Prostate gland (tissue), 2 donors: ENCODE results near the gene PCDHGA1. TPM values are rescaled to one million over a fixed set of nuclear protein-coding genes. Genes with fewer than 3 reads are reported as not detected.

Experiments
- DNase-seq: peaks from one replicate; pipeline ENCODE4 v3.0.0-alpha.2; 2019; ENCODE audit warnings: low spot score
- H3K27ac ChIP-seq, 2 donors: fragments of 200-600 bp; sonication (generic); 2 replicates each; pipeline ENCODE4 v1.5.1; 2017 to 2019
- H3K27me3 ChIP-seq: fragments of 200-600 bp; sonication (generic); replicated peaks from 2 replicates; pipeline ENCODE4 v1.5.1; 2019; ENCODE audit not compliant: insufficient read depth
- H3K36me3 ChIP-seq, 2 donors: fragments of 200-600 bp; sonication (generic); 1 replicate in 1 of 2; 2 replicates in 1 of 2; pipeline versions ENCODE4 v1.5.1 to v1.8.1; 2017 to 2019
- H3K4me1 ChIP-seq: fragments of 200-600 bp; sonication (generic); replicated peaks from 2 replicates; pipeline ENCODE4 v1.5.1; 2019
- H3K4me3 ChIP-seq, 2 donors: fragments of 200-600 bp; sonication (generic); 2 replicates each; pipeline ENCODE4 v1.5.1; 2017 to 2019
- H3K9me3 ChIP-seq: fragments of 200-600 bp; sonication (generic); 2 replicates; pipeline ENCODE4 v1.5.1; 2017
- CTCF ChIP-seq, 4 experiments: fragments of 200-600 bp in 2 of 4; fragments of 450-650 bp in 2 of 4; sonication (generic) in 2 of 4; IDR thresholded peaks; 1 replicate in 3 of 4; 2 replicates in 1 of 4; pipeline ENCODE4 v1.5.1; 2016 to 2019; ENCODE audit warnings: antibody characterized with exemption in 4 of 4, mild to moderate bottlenecking in 2 of 4, moderate library complexity in 2 of 4
- POLR2A ChIP-seq: fragments of 450-650 bp; IDR thresholded peaks from one replicate; pipeline ENCODE4 v1.6.1; 2016; ENCODE audit warnings: antibody characterized with exemption, mild to moderate bottlenecking
- POLR2AphosphoS5 ChIP-seq: sonication (generic); formaldehyde crosslinking; IDR thresholded peaks from one replicate; pipeline ENCODE4 v1.6.1; 2017; ENCODE audit warnings: antibody characterized with exemption
- WGBS: methylation state at CpG from one replicate; pipeline ENCODE4 v1.1.5; 2018; 5-methylcytosine and 5-hydroxymethylcytosine counted together
- intact Hi-C: fragments of 100-400 bp; cut with DNase I; formaldehyde crosslinking; loops from one replicate; pipeline ENCODE4 v1.14.2; 2022
- total RNA-seq, 2 donors: library from RNA; depleted of rRNA; stranded (reverse); fragments of >200 nt; gene quantifications; one replicate each; pipeline ENCODE4 v1.1.0, GENCODE V29; 2016

The PCDHGA1 gene
- total RNA-seq, 2 donors from 2014 or later, result 0.64 to 4.8 TPM

- no peaks in the 10 kb centered on the region for H3K27me3 ChIP-seq
- DNase-seq, result no peak
- no peaks in the 10 kb centered on the region for H3K36me3 ChIP-seq
- H3K27ac ChIP-seq, result no peak overlapping the region
- TF ChIP-seq POLR2AphosphoS5 (no peak), POLR2A (no peak), CTCF (IDR thresholded peaks at IDR 0.05) (no peak)
- H3K4me3 ChIP-seq, result no peak overlapping the region
- 77% methylated on average over 68 of the region's 68 CpGs for WGBS
- intact Hi-C loops, result no loop called here
- no peaks in the 10 kb centered on the region for H3K9me3 ChIP-seq
- H3K4me1 ChIP-seq, result no peaks in the 10 kb centered on the region
Measured at GRCh38 chr5:141492168-141492885, 162.0 kb downstream of the PCDHGA1 start.

- Histone ChIP-seq H3K9me3 (no peaks in the 10 kb centered on the region), H3K36me3 (no peaks in the 10 kb centered on the region), H3K27ac (no peak overlapping the region), H3K27me3 (no peaks in the 10 kb centered on the region), H3K4me1 (no peaks in the 10 kb centered on the region), H3K4me3 (no peak overlapping the region)
- intact Hi-C loops, result no loop called here
- no peak for DNase-seq
- 47% methylated on average over 10 of the region's 10 CpGs for WGBS
- TF ChIP-seq CTCF (IDR thresholded peaks at IDR 0.05) (no peak), POLR2A (no peak), POLR2AphosphoS5 (no peak)
Measured at GRCh38 chr5:141493500-141494422, 163.4 kb downstream of the PCDHGA1 start.

GRCh38 chr5:141494761-141495452, 164.6 kb downstream of the PCDHGA1 start:
- H3K36me3 ChIP-seq, result no peaks in the 10 kb centered on the region
- 47% methylated on average over 22 of the region's 22 CpGs for WGBS
- H3K4me3 ChIP-seq, result no peak overlapping the region
- no peak overlapping the region for H3K27ac ChIP-seq
- H3K9me3 ChIP-seq, result no peaks in the 10 kb centered on the region
- DNase-seq, result no peak
- TF ChIP-seq POLR2A, result no peak
- no peak for TF ChIP-seq CTCF (IDR thresholded peaks at IDR 0.05)
- TF ChIP-seq POLR2AphosphoS5, result no peak
- intact Hi-C loops, result no loop called here
- H3K4me1 ChIP-seq, result no peaks in the 10 kb centered on the region
- H3K27me3 ChIP-seq, result no peaks in the 10 kb centered on the region

GRCh38 chr5:141495453-141495811, 165.1 kb downstream of the PCDHGA1 start:
- TF ChIP-seq CTCF (IDR thresholded peaks at IDR 0.05) (no peak), POLR2AphosphoS5 (no peak), POLR2A (no peak)
- H3K27ac ChIP-seq, result no peak overlapping the region
- H3K36me3 ChIP-seq, result no peaks in the 10 kb centered on the region

More at GRCh38 chr5:141495453-141495811, 165.1 kb downstream of the PCDHGA1 start:
- Histone ChIP-seq H3K4me1 (no peaks in the 10 kb centered on the region), H3K27me3 (no peaks in the 10 kb centered on the region), H3K4me3 (no peak overlapping the region), H3K9me3 (no peaks in the 10 kb centered on the region)
- intact Hi-C loops, result no loop called here
- WGBS, result 67% methylated on average over 8 of the region's 8 CpGs
- no peak for DNase-seq
